GM11168 (cell line): ENCODE data around the gene THRB.

ENCODE experiments used
- in situ Hi-C: fragments of 300-500 bp; cut with MboI; formaldehyde crosslinking; loops from one replicate; pipeline ENCODE4 v1.12.0; 2022; ENCODE audit warnings: low sequenced_read_pairs; ENCODE audit not compliant: unreplicated experiment

The THRB gene

DNA sequence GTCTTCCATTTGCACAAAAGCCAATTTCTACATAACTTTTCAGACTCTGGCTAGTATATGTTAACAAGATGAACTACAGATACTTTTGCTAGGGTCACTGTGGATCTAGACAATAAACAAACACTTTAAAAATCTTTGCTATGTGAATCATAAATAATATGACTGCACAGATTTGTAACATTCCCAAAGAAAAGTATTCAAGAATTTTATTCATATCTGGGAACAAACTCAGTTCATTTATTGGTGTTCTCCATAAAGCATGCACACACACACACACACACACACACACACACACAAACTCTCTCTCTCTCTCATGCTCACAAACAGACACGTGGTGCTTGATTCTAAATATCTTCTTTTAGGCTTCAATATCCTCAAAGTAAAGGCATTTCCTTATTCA is 18.8 kb upstream of the THRB start:
- in situ Hi-C loops = no loop called here

DNA sequence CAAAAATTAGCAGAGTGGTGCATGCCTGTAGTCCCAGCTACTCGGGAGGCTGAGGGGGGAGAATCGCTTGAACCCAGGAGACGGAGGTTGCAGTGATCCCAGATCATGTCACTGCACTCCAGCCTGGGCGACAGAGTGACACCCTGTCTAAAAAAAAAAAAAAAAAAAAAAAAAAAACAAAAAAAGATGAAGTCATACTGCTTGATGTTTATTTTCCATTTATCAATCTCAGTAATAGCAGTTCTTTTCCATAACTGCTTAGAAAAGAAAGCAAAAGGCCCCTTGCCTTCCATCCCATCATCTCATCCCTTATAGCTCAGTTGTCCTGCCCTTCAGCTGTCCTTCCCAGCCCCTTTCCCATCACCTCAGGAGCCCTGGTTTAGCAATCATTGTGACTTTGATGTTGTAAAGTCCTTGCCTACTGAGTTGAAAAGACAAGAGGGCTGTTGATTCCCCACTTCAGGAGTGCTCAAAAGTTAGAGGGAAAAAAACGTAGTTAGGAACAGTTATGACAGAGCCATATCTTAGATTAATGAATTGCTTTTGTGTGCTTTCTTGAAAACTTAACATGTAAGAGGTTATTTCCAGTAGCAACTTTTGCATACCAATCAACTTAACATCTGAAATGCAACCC is 18.0 kb upstream of the THRB start:
- in situ Hi-C loops = no loop called here

DNA sequence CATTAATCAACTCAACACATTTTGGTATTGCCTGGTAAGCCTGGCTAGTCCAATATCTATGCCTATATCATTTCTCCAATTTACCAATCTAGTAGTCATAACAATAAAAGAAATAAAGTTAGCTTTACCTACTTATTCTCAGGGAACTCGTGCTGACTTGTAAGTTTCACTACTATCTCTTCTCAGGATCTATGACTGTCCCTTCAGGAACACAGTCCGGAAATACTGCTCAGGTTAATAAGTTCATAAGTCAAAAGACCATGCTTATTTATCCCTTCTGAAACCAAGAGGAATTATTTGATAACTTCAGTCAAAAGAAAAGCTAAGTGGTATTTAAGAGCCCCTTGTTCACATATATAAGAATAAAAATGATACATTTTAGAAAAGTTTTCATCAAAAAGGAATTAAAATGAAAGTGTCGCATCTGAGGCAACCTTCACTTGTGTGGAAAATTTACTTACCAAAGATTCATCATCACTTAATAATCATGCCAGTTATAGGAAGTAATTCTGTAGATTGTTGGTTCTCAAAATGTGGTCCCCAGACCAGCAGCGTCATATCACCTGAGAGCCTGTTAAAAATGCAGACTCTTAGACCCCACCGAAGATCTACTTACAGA is 15.5 kb upstream of the THRB start:
- in situ Hi-C loops = no loop called here

DNA sequence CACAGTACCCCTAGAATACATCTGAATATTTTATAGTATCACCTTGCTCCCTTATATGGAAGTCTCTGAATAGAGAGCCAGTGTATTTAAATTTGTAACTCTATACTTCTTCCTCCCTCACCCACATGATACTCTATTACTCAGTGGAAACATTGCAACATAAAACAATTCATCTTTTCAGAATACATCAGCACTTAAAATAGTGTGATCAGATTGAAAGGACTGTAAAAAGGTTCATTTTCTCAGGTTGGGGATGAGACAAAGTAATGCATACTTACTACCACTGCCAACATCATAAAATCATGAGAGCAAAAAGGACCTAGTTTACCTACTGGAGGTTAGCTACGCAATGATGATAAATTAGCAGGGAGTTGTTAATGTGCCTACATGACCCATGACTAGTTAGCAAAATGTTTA is 13.8 kb upstream of the THRB start:
- in situ Hi-C loops = no loop called here

DNA sequence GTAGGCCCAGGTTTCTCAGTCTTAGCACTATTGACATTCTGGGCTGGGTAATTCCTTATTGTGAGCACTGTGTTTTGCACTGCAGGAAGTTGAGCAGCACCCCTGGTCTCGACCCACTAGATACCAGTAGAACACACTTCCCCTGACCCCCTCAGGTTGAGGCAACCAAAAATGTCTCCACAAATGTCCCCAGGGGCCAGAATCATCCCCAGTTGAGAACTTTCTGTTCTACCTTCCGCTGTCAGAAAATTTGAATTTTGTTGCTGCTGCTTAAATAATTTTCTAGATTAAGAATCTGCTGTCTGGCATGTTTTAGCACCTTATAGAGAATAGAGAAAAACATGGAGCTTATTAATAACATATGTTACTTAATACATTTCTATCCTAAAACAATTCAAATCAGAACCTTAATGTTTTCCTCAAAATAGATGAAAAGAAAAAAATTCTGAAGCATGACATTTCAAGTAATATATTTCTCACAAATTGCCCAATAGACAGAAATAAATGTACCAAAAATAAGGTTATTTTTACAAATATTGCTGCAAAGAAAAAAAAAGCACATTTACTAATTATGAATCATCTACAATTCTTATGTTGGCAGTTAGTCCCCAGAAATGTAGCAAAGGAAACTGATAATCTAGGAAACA is 13.2 kb upstream of the THRB start:
- in situ Hi-C loops = no loop called here

GRCh38 chr3:24506966-24507775 is 12.5 kb upstream of the THRB start:
- in situ Hi-C loops = no loop called here

GRCh38 chr3:24505691-24506550 is 11.3 kb upstream of the THRB start:
- in situ Hi-C loops = no loop called here

DNA sequence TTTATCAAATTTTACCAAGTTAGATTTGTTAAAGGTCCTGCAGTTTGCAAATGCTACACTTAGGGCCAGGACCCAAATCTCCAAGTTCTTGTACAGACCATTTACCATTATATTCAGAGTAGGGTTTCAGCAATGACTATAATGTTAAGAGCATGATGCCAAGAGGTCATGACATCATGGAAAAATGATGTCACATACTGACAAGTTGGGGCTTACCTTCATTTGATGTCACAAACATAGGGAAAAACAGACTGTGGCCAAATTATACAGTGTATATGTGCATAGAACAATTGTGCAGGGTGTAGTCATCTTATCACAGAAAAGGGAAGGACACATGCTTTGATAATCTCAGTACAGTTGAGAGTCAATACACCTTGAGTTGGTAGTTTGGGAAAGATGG is 10.1 kb upstream of the THRB start:
- in situ Hi-C loops = no loop called here

DNA sequence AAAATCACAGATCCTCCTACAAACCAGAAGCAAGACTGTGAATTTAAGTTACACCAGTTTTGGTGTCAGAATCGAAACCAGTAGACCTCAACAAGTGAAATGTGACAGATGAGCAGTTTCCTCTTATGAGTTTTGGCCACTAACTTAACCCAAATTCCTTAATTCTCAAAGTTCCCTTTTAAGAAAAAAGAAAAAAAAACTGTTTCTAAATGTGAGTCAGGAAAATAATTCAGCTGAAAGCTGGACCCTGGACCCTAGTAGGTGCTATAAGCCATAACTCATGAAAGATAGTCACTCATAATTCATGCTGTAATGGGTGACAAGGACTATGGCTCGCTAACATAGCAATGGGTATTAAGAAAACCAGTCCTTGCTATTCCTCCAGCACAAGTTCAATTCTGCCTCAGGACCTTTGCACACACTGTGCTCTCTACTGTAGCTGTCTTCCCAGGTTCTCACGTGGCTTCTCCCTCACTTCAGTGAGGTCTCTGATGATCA is 9.0 kb upstream of the THRB start:
- in situ Hi-C loops = no loop called here

- in situ Hi-C loops = no loop called here
Observed at GRCh38 chr3:24502690-24503089, 8.0 kb upstream of the THRB start.

GRCh38 chr3:24500806-24501205 is 6.2 kb upstream of the THRB start:
- in situ Hi-C loops = no loop called here

GRCh38 chr3:24499991-24500390 is 5.3 kb upstream of the THRB start:
- in situ Hi-C loops = no loop called here

DNA sequence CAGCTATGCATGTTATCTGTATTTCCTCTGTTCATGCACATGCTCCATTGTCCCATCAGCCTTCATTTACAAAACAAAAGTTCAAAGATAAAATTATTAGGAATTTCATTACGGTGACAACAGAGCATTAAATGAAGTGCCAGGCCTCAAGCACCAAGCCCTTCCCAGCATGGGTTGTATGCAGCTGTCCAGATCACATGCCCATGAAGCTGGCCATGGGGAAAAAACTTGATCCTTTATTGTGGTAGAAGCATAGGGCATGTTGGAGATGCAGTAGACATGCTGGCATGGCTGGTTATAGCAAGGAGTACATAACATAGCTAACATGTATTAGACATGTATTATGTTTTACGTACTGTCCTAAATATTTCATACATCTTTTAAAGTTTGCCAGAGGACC is 4.1 kb upstream of the THRB start:
- in situ Hi-C loops = no loop called here

DNA sequence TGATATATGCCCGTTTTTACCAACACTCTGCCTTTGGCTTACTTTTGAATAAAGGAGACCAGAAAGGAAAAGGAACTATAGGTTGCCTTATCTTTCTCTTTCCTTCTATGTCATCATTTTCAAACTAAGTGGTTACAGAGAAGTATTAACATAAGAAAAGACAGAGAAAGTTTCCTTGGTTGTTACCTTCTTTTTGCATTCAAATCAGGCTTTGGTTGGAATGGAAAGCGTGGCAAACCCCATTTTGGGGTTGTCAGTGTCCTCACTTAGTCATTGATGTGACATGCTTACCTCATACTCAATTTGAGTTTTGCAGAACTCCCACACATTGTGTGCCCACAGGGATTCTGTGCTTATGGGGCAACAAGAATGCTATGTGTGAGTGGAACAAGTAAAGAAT is 3.7 kb upstream of the THRB start:
- in situ Hi-C loops = no loop called here

DNA sequence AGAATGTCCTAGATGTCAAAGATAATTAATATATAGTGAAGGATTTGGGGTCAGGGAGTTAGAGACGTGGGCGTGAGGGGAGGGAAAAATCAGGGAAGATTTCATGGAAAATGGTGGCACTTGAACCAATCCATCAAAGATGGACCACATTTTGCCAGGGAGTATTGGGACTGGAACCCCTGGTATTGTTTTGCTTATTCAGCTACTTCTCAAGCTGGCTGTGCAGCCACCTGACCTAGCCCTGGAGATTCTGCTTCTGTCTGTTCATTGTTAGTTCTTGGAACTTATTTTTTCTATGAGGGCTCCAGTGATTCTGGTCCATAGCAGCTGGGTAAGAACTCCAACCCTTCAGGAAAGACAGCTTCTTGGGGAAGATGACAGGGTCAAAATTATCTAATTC is 3.3 kb upstream of the THRB start:
- in situ Hi-C loops = no loop called here

- in situ Hi-C loops = no loop called here
Observed at GRCh38 chr3:24496529-24497482, 2.2 kb upstream of the THRB start.

- in situ Hi-C loops = no loop called here
Observed at GRCh38 chr3:24495326-24495994, 810 bp upstream of the THRB start.
